Measurements from ENCODE around the gene PDE6B. TPM values are rescaled to one million over a fixed set of nuclear protein-coding genes. Genes with fewer than 3 reads are reported as not detected.
"Not testable (repeated sequence)": the region's sequence is repeated elsewhere in the genome, so short reads cannot be mapped to it uniquely, and the experiment has no call there.

Gene PDE6B
- total RNA-seq, 1 experiment from 2014 or later = not detected

GRCh38 chr4:683982-684622 is 58.7 kb downstream of the PDE6B start:
- peak; percentile 54 for DNase-seq (ENCODE audit: low read depth, low spot score)
- in situ Hi-C loops (cut with HindIII; ENCODE audit: low pct_unique_long_range_greater_than_20kb, low sequenced_read_pairs) = no loop called here

- no peak for DNase-seq (ENCODE audit: low read depth, low spot score)
- in situ Hi-C loops (cut with HindIII; ENCODE audit: low pct_unique_long_range_greater_than_20kb, low sequenced_read_pairs) = no loop called here
These were observed 59.4 kb downstream of the PDE6B start for GRCh38 chr4:684623-685327.

- DNase-seq (ENCODE audit: low read depth, low spot score) = no peak
- in situ Hi-C loops (cut with HindIII; ENCODE audit: low pct_unique_long_range_greater_than_20kb, low sequenced_read_pairs) = no loop called here
These were observed 60.5 kb downstream of the PDE6B start for GRCh38 chr4:685679-686412.

GRCh38 chr4:686413-687040 is 61.2 kb downstream of the PDE6B start:
- in situ Hi-C loops (cut with HindIII; ENCODE audit: low pct_unique_long_range_greater_than_20kb, low sequenced_read_pairs) = no loop called here
- no peak for DNase-seq (ENCODE audit: low read depth, low spot score)

GRCh38 chr4:687048-687970 is 61.9 kb downstream of the PDE6B start:
- DNase-seq (ENCODE audit: low read depth, low spot score) = no peak
- in situ Hi-C loops (cut with HindIII; ENCODE audit: low pct_unique_long_range_greater_than_20kb, low sequenced_read_pairs) = no loop called here

- in situ Hi-C loops (cut with HindIII; ENCODE audit: low pct_unique_long_range_greater_than_20kb, low sequenced_read_pairs) = no loop called here
- DNase-seq (ENCODE audit: low read depth, low spot score) = no peak
These were observed 62.8 kb downstream of the PDE6B start for GRCh38 chr4:687971-688853.

GRCh38 chr4:688854-689681 is 63.7 kb downstream of the PDE6B start, which contains the start of gene SLC49A3:
SLC49A3 (minus strand) TSS chr4:689151; CDS start chr4:689127, 24 bp downstream.
- in situ Hi-C loops (cut with HindIII; ENCODE audit: low pct_unique_long_range_greater_than_20kb, low sequenced_read_pairs) = no loop called here

GRCh38 chr4:689723-690122 is 64.3 kb downstream of the PDE6B start:
- in situ Hi-C loops (cut with HindIII; ENCODE audit: low pct_unique_long_range_greater_than_20kb, low sequenced_read_pairs) = no loop called here
- DNase-seq (ENCODE audit: low read depth, low spot score) = no peak

More at GRCh38 chr4:688854-689681, 63.7 kb downstream of the PDE6B start, which contains the start of gene SLC49A3:
- DNase-seq (ENCODE audit: low read depth, low spot score) = no peak

GRCh38 chr4:692771-693554 is 67.6 kb downstream of the PDE6B start:
- DNase-seq (ENCODE audit: low read depth, low spot score) = no peak
- in situ Hi-C loops (cut with HindIII; ENCODE audit: low pct_unique_long_range_greater_than_20kb, low sequenced_read_pairs) = no loop called here

GRCh38 chr4:694341-694940 is 69.1 kb downstream of the PDE6B start:
- DNase-seq (ENCODE audit: low read depth, low spot score); in situ Hi-C loops (cut with HindIII; ENCODE audit: low pct_unique_long_range_greater_than_20kb, low sequenced_read_pairs): not testable (repeated sequence)

- in situ Hi-C loops (cut with HindIII; ENCODE audit: low pct_unique_long_range_greater_than_20kb, low sequenced_read_pairs) = no loop called here
- DNase-seq (ENCODE audit: low read depth, low spot score) = no peak
These were observed 74.6 kb downstream of the PDE6B start for GRCh38 chr4:699816-700580.

GRCh38 chr4:700587-701264 is 75.4 kb downstream of the PDE6B start:
- no peak for DNase-seq (ENCODE audit: low read depth, low spot score)
- in situ Hi-C loops (cut with HindIII; ENCODE audit: low pct_unique_long_range_greater_than_20kb, low sequenced_read_pairs) = no loop called here

- in situ Hi-C loops (cut with HindIII; ENCODE audit: low pct_unique_long_range_greater_than_20kb, low sequenced_read_pairs) = no loop called here
- no peak for DNase-seq (ENCODE audit: low read depth, low spot score)
These were observed 77.3 kb downstream of the PDE6B start for GRCh38 chr4:702618-703048.

All from SK-MEL-5 (cell line).